ENCODE data around the gene KIF4A.

DNA sequence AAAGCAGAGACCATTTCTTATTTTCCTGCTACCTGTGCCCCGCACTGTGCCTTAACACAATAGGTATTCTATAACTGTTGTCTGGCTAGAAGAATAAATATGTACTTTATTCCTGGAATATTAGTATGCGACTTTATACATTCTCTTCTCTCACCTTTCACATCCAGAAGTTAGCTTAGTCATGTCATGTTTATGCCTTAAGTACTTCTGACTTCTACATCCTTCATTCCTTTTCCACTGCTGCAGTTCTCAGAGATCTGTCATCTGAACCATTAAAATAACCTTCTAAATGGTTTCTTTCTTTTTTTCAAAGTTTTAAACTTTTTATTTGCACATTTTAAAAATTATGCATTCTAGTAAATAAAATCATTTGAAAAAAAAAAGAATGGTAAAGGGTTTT, 34.4 kb downstream of the KIF4A start:
- no peak for TF ChIP-seq POLR2A (IDR thresholded peaks at IDR 0.05)
- TF ChIP-seq, protein P1, sequence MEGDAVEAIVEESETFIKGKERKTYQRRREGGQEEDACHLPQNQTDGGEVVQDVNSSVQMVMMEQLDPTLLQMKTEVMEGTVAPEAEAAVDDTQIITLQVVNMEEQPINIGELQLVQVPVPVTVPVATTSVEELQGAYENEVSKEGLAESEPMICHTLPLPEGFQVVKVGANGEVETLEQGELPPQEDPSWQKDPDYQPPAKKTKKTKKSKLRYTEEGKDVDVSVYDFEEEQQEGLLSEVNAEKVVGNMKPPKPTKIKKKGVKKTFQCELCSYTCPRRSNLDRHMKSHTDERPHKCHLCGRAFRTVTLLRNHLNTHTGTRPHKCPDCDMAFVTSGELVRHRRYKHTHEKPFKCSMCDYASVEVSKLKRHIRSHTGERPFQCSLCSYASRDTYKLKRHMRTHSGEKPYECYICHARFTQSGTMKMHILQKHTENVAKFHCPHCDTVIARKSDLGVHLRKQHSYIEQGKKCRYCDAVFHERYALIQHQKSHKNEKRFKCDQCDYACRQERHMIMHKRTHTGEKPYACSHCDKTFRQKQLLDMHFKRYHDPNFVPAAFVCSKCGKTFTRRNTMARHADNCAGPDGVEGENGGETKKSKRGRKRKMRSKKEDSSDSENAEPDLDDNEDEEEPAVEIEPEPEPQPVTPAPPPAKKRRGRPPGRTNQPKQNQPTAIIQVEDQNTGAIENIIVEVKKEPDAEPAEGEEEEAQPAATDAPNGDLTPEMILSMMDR (IDR thresholded peaks at IDR 0.05) = no peak
- no peak for TF ChIP-seq EP300 (IDR thresholded peaks at IDR 0.05)

Measured in tibial nerve (tissue), 4 donors.